Tibial nerve (tissue), 4 donors: ENCODE data around the gene OTOS.

Source experiments
- CTCF ChIP-seq, 5 experiments: fragments of 200-600 bp in 3 of 5; fragments of 450-650 bp in 2 of 5; sonication (generic) in 3 of 5; IDR thresholded peaks; one replicate each; pipeline ENCODE4 v1.5.1; 2016 to 2019; ENCODE audit warnings: antibody characterized with exemption in 5 of 5, mild to moderate bottlenecking in 3 of 5, moderate library complexity in 2 of 5
- EP300 ChIP-seq, 2 donors: sonication (generic); formaldehyde crosslinking; IDR thresholded peaks; one replicate each; pipeline ENCODE4 v1.6.1; 2017; ENCODE audit warnings: antibody characterized with exemption in 2 of 2, mild to moderate bottlenecking in 1 of 2

GRCh38 chr2:240125742-240126141 is 14.7 kb downstream of the OTOS start:
- no peak for TF ChIP-seq CTCF (IDR thresholded peaks at IDR 0.05)
- no peak for TF ChIP-seq EP300 (IDR thresholded peaks at IDR 0.05)
